Keratinocyte (primary cell): Measurements from ENCODE around the gene DRD1. TPM values are rescaled to one million over a fixed set of nuclear protein-coding genes. Genes with fewer than 3 reads are reported as not detected.

Source experiments
- DNase-seq: peaks from one replicate; pipeline ENCODE4 v3.0.0-alpha.2; 2011; ENCODE audit warnings: low read depth, missing footprints, low spot score
- FAIRE-seq: peaks from 2 replicates; lab custom pipeline; 2011; peaks lifted over from hg19 to GRCh38; lab: Jason Lieb, UNC
- H2AFZ ChIP-seq: 2 replicates; pipeline ENCODE4 v1.6.0; 2012; ENCODE audit warnings: low read length, control low read depth, inconsistent platforms; ENCODE audit not compliant: control insufficient read depth
- H3K27ac ChIP-seq: 2 replicates; pipeline ENCODE4 v1.5.1; 2011; ENCODE audit warnings: low read length; ENCODE audit not compliant: control insufficient read depth, insufficient read depth
- H3K27me3 ChIP-seq: 3 replicates; pipeline ENCODE4 v1.6.0; 2011; ENCODE audit warnings: low read length; ENCODE audit not compliant: control insufficient read depth, insufficient read depth; ENCODE audit errors: extremely low read depth
- H3K36me3 ChIP-seq, 2 experiments: 2 replicates in 1 of 2; 3 replicates in 1 of 2; pipeline ENCODE4 v1.5.1; 2011; ENCODE audit warnings: low read length in 2 of 2, mild to moderate bottlenecking in 1 of 2; ENCODE audit not compliant: control insufficient read depth in 2 of 2, insufficient read depth in 2 of 2; ENCODE audit errors: extremely low read depth in 1 of 2
- H3K4me1 ChIP-seq: 3 replicates; pipeline ENCODE4 v1.5.1; 2011; ENCODE audit warnings: low read length; ENCODE audit not compliant: control insufficient read depth, insufficient read depth; ENCODE audit errors: extremely low read depth
- H3K4me2 ChIP-seq: 3 replicates; pipeline ENCODE4 v1.6.0; 2011; ENCODE audit warnings: low read depth, low read length; ENCODE audit not compliant: control insufficient read depth, insufficient read depth; ENCODE audit errors: extremely low read depth
- H3K4me3 ChIP-seq, 3 experiments: fragments of 200-600 bp in 1 of 3; sonication (generic) in 1 of 3; 2 replicates in 2 of 3; 3 replicates in 1 of 3; pipeline ENCODE4 v1.5.1; 2011 to 2016; ENCODE audit warnings: low read length in 3 of 3, mild to moderate bottlenecking in 3 of 3, control low read depth in 2 of 3, inconsistent platforms in 1 of 3, low read depth in 1 of 3, mixed read lengths in 1 of 3, mixed run types in 1 of 3, moderate library complexity in 1 of 3; ENCODE audit not compliant: control insufficient read depth in 2 of 3, insufficient read depth in 2 of 3; ENCODE audit errors: extremely low read depth in 1 of 3
- H3K79me2 ChIP-seq: 2 replicates; pipeline ENCODE4 v1.6.0; 2012; ENCODE audit warnings: low read length; ENCODE audit not compliant: control insufficient read depth, insufficient read depth
- H3K9ac ChIP-seq: 3 replicates; pipeline ENCODE4 v1.6.0; 2011; ENCODE audit warnings: low read length; ENCODE audit not compliant: control insufficient read depth, insufficient read depth; ENCODE audit errors: extremely low read depth
- H3K9me1 ChIP-seq: 3 replicates; pipeline ENCODE4 v1.6.0; 2011; ENCODE audit warnings: low read length; ENCODE audit not compliant: control insufficient read depth, insufficient read depth; ENCODE audit errors: extremely low read depth
- H3K9me3 ChIP-seq: 2 replicates; pipeline ENCODE4 v1.5.1; 2012; ENCODE audit warnings: low read depth, low read length; ENCODE audit not compliant: control insufficient read depth
- H4K20me1 ChIP-seq: 3 replicates; pipeline ENCODE4 v1.6.0; 2011; ENCODE audit warnings: low read length; ENCODE audit not compliant: control insufficient read depth, insufficient read depth; ENCODE audit errors: extremely low read depth
- CTCF ChIP-seq, 3 experiments: IDR thresholded peaks in 1 of 3; conservative IDR thresholded peaks in 1 of 3; optimal IDR thresholded peaks in 1 of 3; 2 replicates in 2 of 3; 3 replicates in 1 of 3; pipeline versions ENCODE3 to v1.5.1; 2011; ENCODE audit warnings: low read length in 3 of 3, mild to moderate bottlenecking in 3 of 3, moderate library complexity in 2 of 3, control low read depth in 1 of 3, inconsistent platforms in 1 of 3; ENCODE audit not compliant: insufficient read depth in 2 of 3; ENCODE audit errors: extremely low read depth in 1 of 3
- EZH2 ChIP-seq: IDR thresholded peaks from one replicate; pipeline ENCODE4 v1.6.1; 2012; ENCODE audit warnings: inconsistent platforms, mild to moderate bottlenecking, low read length, moderate library complexity
- dilution Hi-C: fragments of 300-500 bp; cut with MboI; formaldehyde crosslinking; loops from one replicate; pipeline ENCODE4 v1.7.0; 2020; ENCODE audit warnings: low sequenced_read_pairs; ENCODE audit not compliant: extremely low pct_ligation_motif_present
- polyA plus RNA-seq, 5 experiments: library from polyadenylated mRNA; depleted of rRNA in 3 of 5; stranded (reverse) in 3 of 5; stranded (forward) in 1 of 5; unstranded in 1 of 5; fragments of >200 nt; gene quantifications; 1 replicate in 1 of 5; 2 replicates in 3 of 5; 3 replicates in 1 of 5; pipeline versions ENCODE4 v1.2.1 to v1.2.3, GENCODE V29; 2011 to 2012; ENCODE audit warnings: missing spikeins in 2 of 5, low read depth in 1 of 5, low replicate concordance in 1 of 5

The DRD1 gene
- polyA plus RNA-seq, 1 donor (not counting 4 experiments of a cell fraction or from before 2014, with no cell fraction given), result not detected

GRCh38 chr5:175436359-175436758 is 7.6 kb downstream of the DRD1 start:
- Histone ChIP-seq H3K27ac (no peak overlapping the region), H3K9ac (no peak overlapping the region), H3K9me1 (no peaks in the 10 kb centered on the region), H2AFZ (no peak overlapping the region), H3K4me3 (no peak overlapping the region), H3K27me3 (no peaks in the 10 kb centered on the region), H3K36me3 (no peaks in the 10 kb centered on the region), H3K4me2 (no peak overlapping the region), H3K79me2 (no peaks in the 10 kb centered on the region), H3K9me3 (no peaks in the 10 kb centered on the region), H4K20me1 (no peaks in the 10 kb centered on the region), H3K4me1 (no peaks in the 10 kb centered on the region)
- TF ChIP-seq EZH2, result no peak
- no peak for TF ChIP-seq CTCF (optimal IDR thresholded peaks at IDR 0.05 in 1 of 3, IDR thresholded peaks at IDR 0.05 in 1 of 3, conservative IDR thresholded peaks at IDR 0.05 in 1 of 3; ENCODE audit: extremely low read depth in 1 of 3, insufficient read depth in 2 of 3, low read length in 3 of 3)
- DNase-seq (no peak), FAIRE-seq (no peak)
- dilution Hi-C loops, result no loop called here

GRCh38 chr5:175434800-175435199 is 9.2 kb downstream of the DRD1 start:
- dilution Hi-C loops, result no loop called here
- H3K36me3 ChIP-seq, result no peaks in the 10 kb centered on the region
- DNase-seq (no peak), FAIRE-seq (no peak)
- no peaks in the 10 kb centered on the region for H3K9me1 ChIP-seq
- no peaks in the 10 kb centered on the region for H3K27me3 ChIP-seq
- no peaks in the 10 kb centered on the region for H3K4me1 ChIP-seq
- H4K20me1 ChIP-seq, result no peaks in the 10 kb centered on the region
- no peak overlapping the region for H3K9ac ChIP-seq
- no peak overlapping the region for H3K27ac ChIP-seq
- no peaks in the 10 kb centered on the region for H3K79me2 ChIP-seq
- no peak overlapping the region for H3K4me3 ChIP-seq
- no peak for TF ChIP-seq CTCF (optimal IDR thresholded peaks at IDR 0.05 in 1 of 3, IDR thresholded peaks at IDR 0.05 in 1 of 3, conservative IDR thresholded peaks at IDR 0.05 in 1 of 3; ENCODE audit: extremely low read depth in 1 of 3, insufficient read depth in 2 of 3, low read length in 3 of 3)
- TF ChIP-seq EZH2, result no peak
- no peak overlapping the region for H2AFZ ChIP-seq
- H3K9me3 ChIP-seq, result no peaks in the 10 kb centered on the region
- H3K4me2 ChIP-seq, result no peak overlapping the region
